GM12891 (cell line): Measurements from ENCODE around the gene DGKI.

Source experiments
- DNase-seq: peaks from one replicate; pipeline ENCODE4 v3.0.0; 2011; ENCODE audit warnings: low spot score; ENCODE audit not compliant: insufficient read length
- FAIRE-seq: peaks from 2 replicates; lab custom pipeline; 2011; peaks lifted over from hg19 to GRCh38; lab: Jason Lieb, UNC
- PAX5 ChIP-seq: IDR thresholded peaks from 2 replicates; pipeline ENCODE4 v1.6.1; 2011; ENCODE audit warnings: low read length, moderate library complexity, mild to moderate bottlenecking; ENCODE audit not compliant: insufficient read depth, severe bottlenecking
- POLR2A ChIP-seq: IDR thresholded peaks from 2 replicates; pipeline ENCODE4 v1.6.1; 2011; ENCODE audit warnings: low read depth, low read length, control low read depth
- POLR2AphosphoS5 ChIP-seq: IDR thresholded peaks from 2 replicates; pipeline ENCODE4 v1.6.1; 2011; ENCODE audit warnings: low read depth, low read length, control low read depth
- POU2F2 ChIP-seq: IDR thresholded peaks from 2 replicates; pipeline ENCODE4 v1.6.1; 2011; ENCODE audit warnings: low read depth, mild to moderate bottlenecking, control low read depth, low read length, moderate library complexity
- SPI1 ChIP-seq: IDR thresholded peaks from 2 replicates; pipeline ENCODE4 v1.6.1; 2011; ENCODE audit warnings: low read depth, low read length, control low read depth
- TAF1 ChIP-seq: IDR thresholded peaks from 2 replicates; pipeline ENCODE4 v1.6.1; 2011; ENCODE audit warnings: low read depth, low read length, control low read depth

DGKI gene

GRCh38 chr7:137393570-137393969, 453.2 kb downstream of the DGKI start:
- TF ChIP-seq SPI1 = no peak
- TF ChIP-seq PAX5 = no peak
- no peak for TF ChIP-seq POLR2A
- TF ChIP-seq TAF1 = no peak
- no peak for TF ChIP-seq POLR2AphosphoS5
- TF ChIP-seq POU2F2 = no peak
- no peak for DNase-seq
- FAIRE-seq = no peak

GRCh38 chr7:137390076-137390475, 456.7 kb downstream of the DGKI start:
- FAIRE-seq = no peak
- TF ChIP-seq POLR2A (no peak), POU2F2 (no peak), PAX5 (no peak), SPI1 (no peak), POLR2AphosphoS5 (no peak), TAF1 (no peak)
- no peak for DNase-seq

- FAIRE-seq (no peak), DNase-seq (no peak)
- TF ChIP-seq SPI1 = no peak
- no peak for TF ChIP-seq TAF1
- TF ChIP-seq POLR2A = no peak
- TF ChIP-seq POLR2AphosphoS5 = no peak
- no peak for TF ChIP-seq POU2F2
- no peak for TF ChIP-seq PAX5
These were observed 457.9 kb downstream of the DGKI start for GRCh38 chr7:137388916-137389315.

GRCh38 chr7:137386966-137387365, 459.8 kb downstream of the DGKI start:
- TF ChIP-seq PAX5 (no peak), POU2F2 (no peak), POLR2A (no peak), POLR2AphosphoS5 (no peak), SPI1 (no peak), TAF1 (no peak)
- DNase-seq (no peak), FAIRE-seq (no peak)

- DNase-seq (no peak), FAIRE-seq (no peak)
- TF ChIP-seq POLR2AphosphoS5 (no peak), POU2F2 (no peak), SPI1 (no peak), POLR2A (no peak), PAX5 (no peak), TAF1 (no peak)
These were observed 465.7 kb downstream of the DGKI start for GRCh38 chr7:137381045-137381444.

- DNase-seq (no peak), FAIRE-seq (no peak)
- no peak for TF ChIP-seq POU2F2
- TF ChIP-seq SPI1 = no peak
- TF ChIP-seq POLR2A = no peak
- no peak for TF ChIP-seq PAX5
- no peak for TF ChIP-seq POLR2AphosphoS5
- no peak for TF ChIP-seq TAF1
These were observed 473.3 kb downstream of the DGKI start for GRCh38 chr7:137373507-137373906.

GRCh38 chr7:137371616-137372015, 475.2 kb downstream of the DGKI start:
- DNase-seq (no peak), FAIRE-seq (no peak)
- TF ChIP-seq POLR2A (no peak), POU2F2 (no peak), PAX5 (no peak), POLR2AphosphoS5 (no peak), SPI1 (no peak), TAF1 (no peak)

GRCh38 chr7:137366995-137367394, 479.8 kb downstream of the DGKI start:
- TF ChIP-seq TAF1 = no peak
- no peak for FAIRE-seq

GRCh38 chr7:137363683-137364082, 483.1 kb downstream of the DGKI start:
- FAIRE-seq (no peak), DNase-seq (no peak)
- TF ChIP-seq POLR2AphosphoS5 = no peak
- TF ChIP-seq POU2F2 = no peak
- TF ChIP-seq SPI1 = no peak
- TF ChIP-seq POLR2A = no peak
- no peak for TF ChIP-seq PAX5
- no peak for TF ChIP-seq TAF1

More at GRCh38 chr7:137366995-137367394, 479.8 kb downstream of the DGKI start:
- DNase-seq = no peak

- no peak for TF ChIP-seq TAF1
- TF ChIP-seq PAX5 = no peak
- TF ChIP-seq POU2F2 = no peak
- TF ChIP-seq POLR2AphosphoS5 = no peak
- no peak for TF ChIP-seq POLR2A
- no peak for TF ChIP-seq SPI1
- DNase-seq = no peak
- FAIRE-seq = no peak
These were observed 486.6 kb downstream of the DGKI start for GRCh38 chr7:137360087-137360679.

- DNase-seq (no peak), FAIRE-seq (no peak)
- no peak for TF ChIP-seq POLR2AphosphoS5
- TF ChIP-seq POLR2A = no peak
- no peak for TF ChIP-seq SPI1
- no peak for TF ChIP-seq TAF1
- TF ChIP-seq PAX5 = no peak
- no peak for TF ChIP-seq POU2F2
These were observed 491.8 kb downstream of the DGKI start for GRCh38 chr7:137354961-137355360.
